Peyer's patch (tissue), 4 donors: Measurements from ENCODE around the gene RFPL2.

Source experiments
- POLR2A ChIP-seq, 2 donors: fragments of 450-650 bp; IDR thresholded peaks; one replicate each; pipeline ENCODE4 v1.5.1; 2017; ENCODE audit warnings: antibody characterized with exemption in 2 of 2, mild to moderate bottlenecking in 2 of 2, moderate library complexity in 2 of 2
- TF ChIP-seq, protein P1 (sequence below), 6 experiments: fragments of 450-650 bp in 4 of 6; fragments of 200-600 bp in 2 of 6; sonication (generic) in 1 of 6; IDR thresholded peaks; one replicate each; pipeline ENCODE4 v1.5.1; 2017 to 2019; ENCODE audit warnings: antibody characterized with exemption in 6 of 6, mild to moderate bottlenecking in 3 of 6, moderate library complexity in 1 of 6

GRCh38 chr22:32202539-32203180 lies 2.2 kb downstream of the RFPL2 start:
- no peak for TF ChIP-seq POLR2A (IDR thresholded peaks at IDR 0.05)
- TF ChIP-seq, protein P1, sequence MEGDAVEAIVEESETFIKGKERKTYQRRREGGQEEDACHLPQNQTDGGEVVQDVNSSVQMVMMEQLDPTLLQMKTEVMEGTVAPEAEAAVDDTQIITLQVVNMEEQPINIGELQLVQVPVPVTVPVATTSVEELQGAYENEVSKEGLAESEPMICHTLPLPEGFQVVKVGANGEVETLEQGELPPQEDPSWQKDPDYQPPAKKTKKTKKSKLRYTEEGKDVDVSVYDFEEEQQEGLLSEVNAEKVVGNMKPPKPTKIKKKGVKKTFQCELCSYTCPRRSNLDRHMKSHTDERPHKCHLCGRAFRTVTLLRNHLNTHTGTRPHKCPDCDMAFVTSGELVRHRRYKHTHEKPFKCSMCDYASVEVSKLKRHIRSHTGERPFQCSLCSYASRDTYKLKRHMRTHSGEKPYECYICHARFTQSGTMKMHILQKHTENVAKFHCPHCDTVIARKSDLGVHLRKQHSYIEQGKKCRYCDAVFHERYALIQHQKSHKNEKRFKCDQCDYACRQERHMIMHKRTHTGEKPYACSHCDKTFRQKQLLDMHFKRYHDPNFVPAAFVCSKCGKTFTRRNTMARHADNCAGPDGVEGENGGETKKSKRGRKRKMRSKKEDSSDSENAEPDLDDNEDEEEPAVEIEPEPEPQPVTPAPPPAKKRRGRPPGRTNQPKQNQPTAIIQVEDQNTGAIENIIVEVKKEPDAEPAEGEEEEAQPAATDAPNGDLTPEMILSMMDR (IDR thresholded peaks at IDR 0.05) = peak in 5 of 6 experiments; percentile 17 to 89 (median 85)
